GM18517 (cell line): ENCODE data around the gene PPP6R1.
"Not testable (repeated sequence)": the region's sequence is repeated elsewhere in the genome, so short reads cannot be mapped to it uniquely, and the experiment has no call there.

ENCODE experiments used
- ATAC-seq: cut with Tn5 transposase; IDR thresholded peaks from one replicate; pipeline ENCODE4 v1.9.1; 2021; ENCODE audit warnings: mild to moderate bottlenecking, moderate library complexity; ENCODE audit not compliant: unreplicated experiment

PPP6R1 gene

GRCh38 chr19:55227241-55228014, 31.4 kb downstream of the PPP6R1 start:
- no peak for ATAC-seq

GRCh38 chr19:55226788-55227187, 32.0 kb downstream of the PPP6R1 start:
- ATAC-seq: no peak

- ATAC-seq: no peak
Measured at GRCh38 chr19:55226273-55226672, 32.5 kb downstream of the PPP6R1 start.

DNA sequence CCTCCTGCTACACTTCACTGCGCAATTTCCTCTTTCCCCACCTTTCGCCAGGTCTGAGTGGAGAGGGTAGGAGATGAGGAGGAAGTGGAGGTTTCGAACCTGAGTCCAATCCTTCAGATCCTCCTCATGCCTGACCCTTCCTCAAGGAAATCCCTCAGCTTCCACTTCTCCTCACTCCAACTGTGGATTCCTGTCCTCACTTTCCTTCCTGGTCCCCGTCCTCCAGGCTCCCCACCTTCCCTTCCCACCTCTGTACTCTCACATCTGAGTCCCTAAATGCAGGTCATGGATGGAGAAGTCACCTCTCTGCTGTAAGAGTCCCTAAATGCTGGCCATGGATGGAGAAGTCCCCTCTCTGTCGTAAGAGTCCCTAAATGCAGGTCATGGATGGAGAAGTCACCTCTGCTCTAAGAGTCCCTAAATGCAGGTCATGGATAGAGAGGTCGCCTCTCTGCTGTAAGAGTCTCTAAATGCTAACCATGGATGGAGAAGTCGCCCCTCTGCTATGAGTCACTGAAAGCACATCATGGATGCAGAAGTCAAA, 33.3 kb downstream of the PPP6R1 start:
- ATAC-seq: no peak

DNA sequence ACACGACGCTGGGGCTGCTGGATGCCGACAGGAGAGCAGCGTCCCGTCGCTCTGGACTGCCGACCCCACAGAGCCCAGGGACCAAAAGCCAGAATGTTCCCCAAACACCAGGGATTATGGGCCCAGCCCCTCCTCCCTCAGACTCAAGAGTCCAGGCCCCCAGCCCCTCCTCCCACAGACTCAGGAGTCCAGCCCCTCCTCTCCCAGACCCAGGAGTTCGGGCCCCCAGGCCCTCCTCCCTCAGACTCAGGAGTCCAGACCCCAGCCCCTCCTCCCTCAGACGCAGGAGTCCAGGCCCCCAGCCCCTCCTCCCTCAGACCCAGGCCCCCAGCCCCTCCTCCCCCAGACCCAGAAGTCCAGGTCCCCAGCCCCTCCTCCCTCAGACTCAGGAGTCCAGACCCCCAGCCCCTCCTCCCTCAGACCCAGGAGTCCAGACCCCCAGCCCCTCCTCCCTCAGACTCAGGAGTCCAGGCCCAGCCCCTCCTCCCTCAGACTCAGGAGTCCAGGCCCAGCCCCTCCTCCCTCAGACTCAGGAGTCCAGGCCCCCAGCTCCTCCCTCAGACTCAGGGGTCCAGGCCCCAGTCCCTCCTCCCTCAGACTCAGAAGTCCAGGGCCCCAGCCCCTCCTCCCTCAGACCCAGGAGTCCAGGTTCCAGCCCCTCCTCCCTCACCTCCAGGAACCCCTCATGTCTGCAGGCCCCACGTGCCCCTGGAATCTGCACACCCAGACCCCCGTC, 34.0 kb downstream of the PPP6R1 start:
- ATAC-seq: not testable (repeated sequence)

DNA sequence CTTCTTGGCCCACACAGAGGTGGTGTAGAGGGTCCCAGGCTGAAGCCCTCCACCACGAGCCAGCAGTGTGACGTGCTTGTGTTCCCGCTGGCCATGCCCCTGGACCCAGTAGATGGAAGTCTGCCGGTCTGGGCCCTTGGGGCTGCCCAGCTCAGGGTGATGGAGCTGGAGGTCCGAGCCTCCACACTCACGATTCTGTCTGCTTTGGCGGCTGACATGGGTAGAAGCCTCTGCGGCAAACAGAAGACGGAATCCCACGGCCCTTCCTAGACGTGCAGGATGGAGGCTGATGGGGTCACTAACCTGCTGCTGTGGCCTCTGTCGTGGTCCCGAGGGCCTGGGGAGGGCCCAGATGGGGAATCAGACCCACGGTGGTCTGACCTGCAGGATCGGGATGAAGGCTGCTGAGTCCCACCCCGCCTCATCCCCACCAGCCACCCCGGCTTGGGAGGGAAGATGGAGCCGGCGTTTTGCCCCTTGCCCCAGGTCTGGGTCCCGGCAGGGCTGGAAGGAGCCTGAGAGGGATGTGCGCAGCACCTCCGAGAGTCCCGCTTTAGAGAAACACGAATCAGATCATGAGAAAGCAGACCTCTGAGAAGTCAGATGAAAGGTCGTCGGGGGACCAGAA, 34.7 kb downstream of the PPP6R1 start:
- ATAC-seq: no peak

- no peak for ATAC-seq
Measured at GRCh38 chr19:55223291-55224037, 35.4 kb downstream of the PPP6R1 start.

DNA sequence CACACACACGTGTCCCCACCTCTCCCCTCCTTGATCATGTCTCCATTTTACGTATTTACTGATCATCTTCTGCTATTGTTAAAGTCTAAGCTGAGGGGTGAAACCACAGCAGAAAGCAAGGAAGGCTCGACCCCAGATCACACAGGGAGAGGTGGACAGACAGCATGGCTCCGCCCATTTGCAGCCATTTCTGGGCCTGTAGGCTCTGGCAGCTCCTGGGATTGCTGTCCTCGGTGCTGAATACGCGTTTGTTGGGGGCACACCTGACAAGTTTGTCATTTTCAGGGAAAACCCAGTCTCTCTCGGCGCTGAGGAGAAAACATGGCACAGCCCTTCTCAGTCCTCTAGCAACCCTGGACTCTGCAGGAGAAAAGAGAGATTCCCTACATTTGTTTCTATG, 38.3 kb downstream of the PPP6R1 start:
- ATAC-seq: no peak

DNA sequence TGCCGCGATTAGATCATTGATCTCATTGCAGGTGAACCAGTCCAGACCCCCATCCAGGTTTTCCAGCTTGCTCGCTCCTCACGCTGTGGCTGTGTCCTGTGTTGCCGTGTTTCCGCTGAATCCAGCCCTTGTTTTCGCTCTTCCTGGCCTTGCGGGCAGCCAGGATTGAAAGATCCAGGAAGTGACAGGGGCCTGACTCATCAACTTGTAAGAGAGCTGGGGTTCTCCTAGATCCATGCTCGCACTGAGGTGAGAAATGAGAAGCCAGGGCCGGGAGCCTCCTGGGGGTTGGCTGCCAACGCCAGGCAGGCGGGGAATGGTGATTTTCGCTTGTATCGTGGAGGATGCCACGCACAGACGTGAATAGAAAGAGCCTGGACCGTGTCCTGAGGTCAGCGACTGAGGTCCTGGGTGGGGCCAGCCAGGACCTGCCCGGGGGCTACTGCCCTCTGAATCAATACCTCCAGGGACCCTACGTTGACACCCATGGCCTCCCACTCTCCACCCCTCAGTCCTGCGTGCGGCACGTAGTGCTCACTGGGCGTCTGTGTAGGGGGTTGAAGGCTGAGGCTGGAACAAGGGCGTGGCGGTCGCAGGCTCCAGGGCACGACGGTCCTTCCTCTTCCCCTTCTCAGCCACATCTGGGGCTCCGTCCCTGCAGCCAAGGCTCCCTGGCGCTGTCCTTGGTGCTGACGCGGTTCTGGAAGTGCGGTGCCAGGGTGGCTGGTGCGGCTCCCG, 42.2 kb downstream of the PPP6R1 start:
- no peak for ATAC-seq

- ATAC-seq: no peak
Measured at GRCh38 chr19:55213547-55213946, 45.3 kb downstream of the PPP6R1 start.

GRCh38 chr19:55212447-55212846, 46.4 kb downstream of the PPP6R1 start:
- no peak for ATAC-seq

- no peak for ATAC-seq
Measured at GRCh38 chr19:55209693-55210472, 48.9 kb downstream of the PPP6R1 start.

DNA sequence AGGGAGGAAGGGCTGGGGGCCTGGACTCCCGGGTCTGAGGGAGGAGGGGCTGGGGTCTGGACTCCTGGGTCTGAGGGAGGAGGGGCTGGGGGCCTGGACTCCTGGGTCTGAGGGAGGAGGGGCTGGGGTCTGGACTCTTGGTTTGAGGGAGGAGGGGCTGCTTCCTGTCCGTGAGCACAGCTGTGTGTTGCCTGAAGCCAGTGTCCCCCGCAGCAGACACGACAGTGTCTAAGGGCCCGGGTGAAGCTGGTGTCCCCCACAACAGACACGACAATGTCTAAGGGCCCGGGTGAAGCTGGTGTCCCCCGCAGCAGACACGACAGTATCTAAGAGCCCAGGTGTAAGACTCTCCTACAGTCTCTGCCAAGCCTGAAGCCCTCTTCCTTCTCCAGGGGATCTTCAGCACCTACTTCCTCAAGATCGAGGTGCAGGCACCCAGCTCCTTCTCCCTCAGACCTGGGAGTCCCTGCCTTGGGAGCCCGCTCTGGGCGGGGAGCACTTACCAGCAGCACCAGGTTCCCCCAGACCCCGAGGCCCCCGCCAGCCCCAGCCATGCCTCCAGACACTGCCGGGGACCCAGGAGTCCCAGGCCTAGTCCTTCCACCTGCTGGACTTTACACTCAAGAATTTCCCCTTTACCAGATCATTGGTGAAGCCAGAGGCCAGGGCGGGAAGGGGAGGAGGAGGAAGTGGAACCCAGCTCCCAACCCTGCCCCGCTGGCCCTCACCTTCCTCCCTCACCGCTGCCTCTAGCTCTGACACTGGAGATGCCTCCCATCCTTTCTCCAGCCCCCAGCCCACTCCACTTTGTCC, 49.7 kb downstream of the PPP6R1 start, which contains the start of gene PTPRH:
Gene PTPRH, minus strand, starts transcription at position 622 of the 813 bp plus-strand sequence. Its CDS starts 68 bp downstream, at position 554.
- ATAC-seq: no peak

- ATAC-seq: no peak
Measured at GRCh38 chr19:55206664-55207500, 51.9 kb downstream of the PPP6R1 start.

GRCh38 chr19:55202199-55202598, 56.6 kb downstream of the PPP6R1 start:
- not testable (repeated sequence) for ATAC-seq

DNA sequence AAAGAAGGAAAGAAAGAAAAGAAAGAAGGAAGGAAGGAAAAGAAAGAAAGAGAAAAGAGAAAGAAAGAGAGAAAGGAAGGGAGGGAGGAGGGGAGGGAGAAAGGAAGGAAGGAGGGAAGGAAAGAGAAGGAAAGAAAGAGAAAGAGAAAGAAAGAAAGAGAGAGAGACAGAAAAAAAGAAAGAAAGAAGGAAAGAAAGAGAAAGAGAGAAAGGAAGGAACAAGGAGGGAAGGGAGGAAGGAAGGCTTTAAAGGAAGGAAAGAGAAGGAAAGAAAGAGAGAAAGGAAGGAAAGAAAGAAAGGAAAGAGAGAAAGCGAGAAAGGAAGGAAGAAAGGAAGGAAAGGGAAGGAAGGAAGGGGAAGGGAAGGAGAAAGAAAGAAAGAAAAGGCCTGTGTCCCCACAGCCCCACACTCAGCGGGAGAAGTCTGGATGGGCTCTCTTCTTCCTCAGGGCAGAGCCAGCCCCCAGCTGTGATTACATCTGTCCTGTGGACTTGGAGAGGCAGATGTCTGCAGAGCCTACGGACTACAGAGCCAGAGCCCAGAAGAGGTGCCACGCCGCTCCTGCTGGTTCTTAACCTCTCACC, 59.1 kb downstream of the PPP6R1 start:
- ATAC-seq: no peak

GRCh38 chr19:55198651-55199050, 60.2 kb downstream of the PPP6R1 start:
- ATAC-seq: no peak
